ENCODE measurements around the gene RPL7A. TPM values are rescaled to one million over a fixed set of nuclear protein-coding genes. Genes with fewer than 3 reads are reported as not detected.
"Not testable (repeated sequence)": the region's sequence is repeated elsewhere in the genome, so short reads cannot be mapped to it uniquely, and the experiment has no call there.

RPL7A gene
- polyA plus RNA-seq, 1 donor: 2,437 TPM

GRCh38 chr9:133327834-133328484, 20.1 kb upstream of the RPL7A start:
- DNase-seq (ENCODE audit: low read depth): no peak

- DNase-seq (ENCODE audit: low read depth): not testable (repeated sequence)
Measured at GRCh38 chr9:133329306-133330156, 18.5 kb upstream of the RPL7A start.

- no peak for DNase-seq (ENCODE audit: low read depth)
Measured at GRCh38 chr9:133331221-133331620, 16.8 kb upstream of the RPL7A start.

GRCh38 chr9:133331641-133332380, 16.2 kb upstream of the RPL7A start:
- no peak for DNase-seq (ENCODE audit: low read depth)

GRCh38 chr9:133332381-133332730, 15.7 kb upstream of the RPL7A start:
- no peak for DNase-seq (ENCODE audit: low read depth)

- DNase-seq (ENCODE audit: low read depth): no peak
Measured at GRCh38 chr9:133333011-133333410, 15.0 kb upstream of the RPL7A start.

GRCh38 chr9:133333566-133333965, 14.5 kb upstream of the RPL7A start:
- DNase-seq (ENCODE audit: low read depth): no peak

- no peak for DNase-seq (ENCODE audit: low read depth)
Measured at GRCh38 chr9:133334161-133334560, 13.9 kb upstream of the RPL7A start.

GRCh38 chr9:133334888-133335287, 13.1 kb upstream of the RPL7A start:
- DNase-seq (ENCODE audit: low read depth): not testable (repeated sequence)

- DNase-seq (ENCODE audit: low read depth): peak; percentile 66
Measured at GRCh38 chr9:133335924-133336811, 11.8 kb upstream of the RPL7A start, which contains the start of gene SURF6. Gene SURF6, minus strand, starts transcription at chr9:133336188. Its CDS starts 56 bp downstream, at chr9:133336132.

- no peak for DNase-seq (ENCODE audit: low read depth)
Measured at GRCh38 chr9:133339641-133340040, 8.4 kb upstream of the RPL7A start.

GRCh38 chr9:133340256-133340655, 7.8 kb upstream of the RPL7A start:
- DNase-seq (ENCODE audit: low read depth): no peak

- DNase-seq (ENCODE audit: low read depth): no peak
Measured at GRCh38 chr9:133340916-133341315, 7.1 kb upstream of the RPL7A start.

- no peak for DNase-seq (ENCODE audit: low read depth)
Measured at GRCh38 chr9:133341369-133342068, 6.5 kb upstream of the RPL7A start.

- no peak for DNase-seq (ENCODE audit: low read depth)
Measured at GRCh38 chr9:133342069-133342406, 6.0 kb upstream of the RPL7A start.

- DNase-seq (ENCODE audit: low read depth): no peak
Measured at GRCh38 chr9:133342570-133342969, 5.4 kb upstream of the RPL7A start.

- no peak for DNase-seq (ENCODE audit: low read depth)
Measured at GRCh38 chr9:133344071-133344470, 3.9 kb upstream of the RPL7A start.

- DNase-seq (ENCODE audit: low read depth): no peak
Measured at GRCh38 chr9:133344979-133345378, 3.0 kb upstream of the RPL7A start.

- DNase-seq (ENCODE audit: low read depth): no peak
Measured at GRCh38 chr9:133345596-133345995, 2.4 kb upstream of the RPL7A start.

- no peak for DNase-seq (ENCODE audit: low read depth)
Measured at GRCh38 chr9:133346021-133346785, 1.8 kb upstream of the RPL7A start.

Data from forelimb muscle (tissue), 1 donor.